Upper lobe of left lung (tissue), 6 donors: ENCODE results near the gene OTUD3. TPM values are rescaled to one million over a fixed set of nuclear protein-coding genes. Genes with fewer than 3 reads are reported as not detected.
A peak's percentile ranks its signal among the peaks of the same experiment; 100 is the strongest.

ENCODE experiments used
- ATAC-seq, 2 donors: fragments of 200-7000 bp; cut with Tn5 transposase; one replicate each; pipeline ENCODE4 v1.9.1; 2022; ENCODE audit warnings: mild to moderate bottlenecking in 2 of 2, moderate library complexity in 2 of 2; ENCODE audit not compliant: low FRiP score in 2 of 2
- DNase-seq, 2 donors: peaks; one replicate each; pipeline ENCODE4 v3.0.0-alpha.2; 2019 to 2020
- H3K27ac ChIP-seq, 4 donors: fragments of 200-600 bp; sonication (generic); one replicate each; pipeline ENCODE4 v1.5.1; 2016 to 2019
- H3K27me3 ChIP-seq, 4 donors: fragments of 200-600 bp; sonication (generic); one replicate each; pipeline ENCODE4 v1.5.1; 2017 to 2019
- H3K36me3 ChIP-seq, 4 donors: fragments of 200-600 bp; sonication (generic); one replicate each; pipeline ENCODE4 v1.5.1; 2016 to 2019
- H3K4me1 ChIP-seq, 4 donors: fragments of 200-600 bp; sonication (generic); one replicate each; pipeline ENCODE4 v1.5.1; 2018 to 2019
- H3K4me3 ChIP-seq, 4 donors: fragments of 200-600 bp; sonication (generic); one replicate each; pipeline ENCODE4 v1.5.1; 2017 to 2019; ENCODE audit warnings: mild to moderate bottlenecking in 2 of 4, moderate library complexity in 1 of 4
- H3K9me3 ChIP-seq, 4 donors: fragments of 200-600 bp; sonication (generic); one replicate each; pipeline ENCODE4 v1.5.1; 2018 to 2019
- EP300 ChIP-seq, 4 donors: sonication (generic); formaldehyde crosslinking; IDR thresholded peaks; one replicate each; pipeline ENCODE4 v1.5.1; 2017; ENCODE audit warnings: antibody characterized with exemption in 4 of 4, control low read depth in 2 of 4
- POLR2A ChIP-seq, 4 donors: fragments of 450-650 bp; IDR thresholded peaks; one replicate each; pipeline ENCODE4 v1.5.1; 2016 to 2017; ENCODE audit warnings: antibody characterized with exemption in 4 of 4, mild to moderate bottlenecking in 2 of 4
- POLR2AphosphoS5 ChIP-seq, 2 donors: sonication (generic); formaldehyde crosslinking; IDR thresholded peaks; one replicate each; pipeline ENCODE4 v1.5.1; 2017; ENCODE audit warnings: antibody characterized with exemption in 2 of 2
- WGBS, 2 donors: methylation state at CpG; one replicate each; pipeline ENCODE4 v1.1.5; 2017 to 2018; 5-methylcytosine and 5-hydroxymethylcytosine counted together
- total RNA-seq, 6 donors: library from RNA; depleted of rRNA in 4 of 6; stranded (reverse); fragments of >200 nt in 4 of 6; gene quantifications; one replicate each; pipeline versions ENCODE4 v1.1.0 to v1.2.1, GENCODE V29; 2016 to 2021
- TF ChIP-seq, protein P1 (sequence below), 6 experiments: fragments of 450-650 bp in 4 of 6; fragments of 200-600 bp in 2 of 6; sonication (generic) in 2 of 6; IDR thresholded peaks; one replicate each; pipeline ENCODE4 v1.5.1; 2016 to 2019; ENCODE audit warnings: antibody characterized with exemption in 6 of 6
- donor health status: DM: no; HTN: no; CAD: no; lungs with moderate emphysema.
- donor health status: DM: no; HTN: yes; CAD: no; lungs with severe emphysema.

The OTUD3 gene
- total RNA-seq, 6 donors from 2014 or later: 3.1 to 8.6 (median 6.9) TPM

GRCh38 chr1:19941206-19941568 is 59.0 kb downstream of the OTUD3 start:
- H3K4me3 ChIP-seq: no peak overlapping the region
- no peak for ATAC-seq
- TF ChIP-seq POLR2AphosphoS5 (IDR thresholded peaks at IDR 0.05) (no peak), POLR2A (IDR thresholded peaks at IDR 0.05) (no peak), EP300 (IDR thresholded peaks at IDR 0.05) (no peak)
- TF ChIP-seq, protein P1, sequence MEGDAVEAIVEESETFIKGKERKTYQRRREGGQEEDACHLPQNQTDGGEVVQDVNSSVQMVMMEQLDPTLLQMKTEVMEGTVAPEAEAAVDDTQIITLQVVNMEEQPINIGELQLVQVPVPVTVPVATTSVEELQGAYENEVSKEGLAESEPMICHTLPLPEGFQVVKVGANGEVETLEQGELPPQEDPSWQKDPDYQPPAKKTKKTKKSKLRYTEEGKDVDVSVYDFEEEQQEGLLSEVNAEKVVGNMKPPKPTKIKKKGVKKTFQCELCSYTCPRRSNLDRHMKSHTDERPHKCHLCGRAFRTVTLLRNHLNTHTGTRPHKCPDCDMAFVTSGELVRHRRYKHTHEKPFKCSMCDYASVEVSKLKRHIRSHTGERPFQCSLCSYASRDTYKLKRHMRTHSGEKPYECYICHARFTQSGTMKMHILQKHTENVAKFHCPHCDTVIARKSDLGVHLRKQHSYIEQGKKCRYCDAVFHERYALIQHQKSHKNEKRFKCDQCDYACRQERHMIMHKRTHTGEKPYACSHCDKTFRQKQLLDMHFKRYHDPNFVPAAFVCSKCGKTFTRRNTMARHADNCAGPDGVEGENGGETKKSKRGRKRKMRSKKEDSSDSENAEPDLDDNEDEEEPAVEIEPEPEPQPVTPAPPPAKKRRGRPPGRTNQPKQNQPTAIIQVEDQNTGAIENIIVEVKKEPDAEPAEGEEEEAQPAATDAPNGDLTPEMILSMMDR (IDR thresholded peaks at IDR 0.05): no peak
- no peaks in the 10 kb centered on the region for H3K4me1 ChIP-seq
- DNase-seq: no peak
- no peaks in the 10 kb centered on the region for H3K27me3 ChIP-seq
- H3K27ac ChIP-seq: no peak overlapping the region
- WGBS, 2 donors: 86 to 96% methylated on average over 3 of the region's 3 CpGs
- H3K9me3 ChIP-seq: no peaks in the 10 kb centered on the region
- no peaks in the 10 kb centered on the region for H3K36me3 ChIP-seq

GRCh38 chr1:19942088-19942487 is 59.9 kb downstream of the OTUD3 start:
- no peak overlapping the region for H3K4me3 ChIP-seq
- no peaks in the 10 kb centered on the region for H3K27me3 ChIP-seq
- WGBS, 2 donors: 77 to 79% methylated on average over 3 of the region's 3 CpGs
- H3K9me3 ChIP-seq: no peaks in the 10 kb centered on the region
- DNase-seq: no peak
- TF ChIP-seq EP300 (IDR thresholded peaks at IDR 0.05): no peak
- TF ChIP-seq, protein P1 (IDR thresholded peaks at IDR 0.05): no peak
- no peak for TF ChIP-seq POLR2AphosphoS5 (IDR thresholded peaks at IDR 0.05)
- TF ChIP-seq POLR2A (IDR thresholded peaks at IDR 0.05): no peak
- ATAC-seq: peak in 1 of 2 donors; percentile 70
- H3K36me3 ChIP-seq: no peaks in the 10 kb centered on the region
- no peak overlapping the region for H3K27ac ChIP-seq
- H3K4me1 ChIP-seq: no peaks in the 10 kb centered on the region

- Histone ChIP-seq H3K27ac (no peak overlapping the region), H3K27me3 (no peaks in the 10 kb centered on the region), H3K9me3 (no peaks in the 10 kb centered on the region), H3K36me3 (no peaks in the 10 kb centered on the region), H3K4me1 (no peaks in the 10 kb centered on the region), H3K4me3 (no peak overlapping the region)
- TF ChIP-seq POLR2A (IDR thresholded peaks at IDR 0.05) (no peak), POLR2AphosphoS5 (IDR thresholded peaks at IDR 0.05) (no peak), EP300 (IDR thresholded peaks at IDR 0.05) (no peak)
- TF ChIP-seq, protein P1 (IDR thresholded peaks at IDR 0.05): no peak
- WGBS, 2 donors: 91 to 100% methylated on average over 2 of the region's 2 CpGs
- DNase-seq: no peak
- no peak for ATAC-seq
Measured at GRCh38 chr1:19942657-19943056, 60.5 kb downstream of the OTUD3 start.

DNA sequence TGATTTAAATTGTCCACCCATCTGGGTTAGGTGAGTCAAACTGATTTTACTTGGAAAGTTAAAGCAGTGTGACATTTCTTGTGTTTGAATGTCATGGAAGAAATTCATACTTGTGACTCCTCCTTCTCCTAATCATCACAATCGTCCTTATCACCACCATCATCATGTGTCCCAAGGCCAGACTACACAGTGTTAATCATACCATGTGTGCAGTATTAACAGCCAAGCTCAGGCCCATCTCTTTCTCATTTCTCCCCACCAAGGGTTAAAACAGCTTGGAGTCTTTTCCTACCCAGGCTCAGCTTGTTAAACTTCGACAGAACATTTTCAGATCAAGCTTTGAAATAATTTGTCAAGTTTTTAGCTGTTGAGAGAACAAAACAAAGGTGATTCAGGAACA is 63.7 kb downstream of the OTUD3 start:
- Histone ChIP-seq H3K36me3 (no peaks in the 10 kb centered on the region), H3K27ac (no peak overlapping the region), H3K27me3 (no peaks in the 10 kb centered on the region), H3K4me3 (no peak overlapping the region), H3K9me3 (no peaks in the 10 kb centered on the region), H3K4me1 (no peaks in the 10 kb centered on the region)
- TF ChIP-seq POLR2A (IDR thresholded peaks at IDR 0.05) (no peak), EP300 (IDR thresholded peaks at IDR 0.05) (no peak), POLR2AphosphoS5 (IDR thresholded peaks at IDR 0.05) (no peak)
- TF ChIP-seq, protein P1 (IDR thresholded peaks at IDR 0.05): no peak
- DNase-seq (no peak), ATAC-seq (no peak)
- WGBS, 2 donors: 15 to 23% methylated on average over 2 of the region's 2 CpGs

DNA sequence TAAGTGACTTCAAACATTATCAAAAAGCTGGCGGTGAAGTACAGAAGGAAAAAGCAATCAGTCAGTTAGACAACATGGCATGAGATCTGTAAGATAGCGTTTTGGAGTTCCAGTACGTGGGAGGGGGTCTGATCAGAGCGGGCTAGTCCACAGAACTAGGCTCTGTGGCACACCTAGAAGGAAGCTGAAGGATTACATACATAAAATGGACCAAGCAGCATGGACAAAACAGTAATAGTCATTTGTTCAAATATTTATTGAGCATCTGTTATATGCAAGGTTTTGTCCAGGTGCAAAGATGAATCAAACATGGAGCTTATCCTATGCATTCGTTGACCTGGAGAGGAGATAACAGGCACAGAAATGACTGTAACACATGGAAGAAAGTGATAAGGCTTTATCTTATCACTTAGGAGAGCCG is 64.1 kb downstream of the OTUD3 start:
- no peak overlapping the region for H3K27ac ChIP-seq
- TF ChIP-seq, protein P1 (IDR thresholded peaks at IDR 0.05): no peak
- TF ChIP-seq POLR2A (IDR thresholded peaks at IDR 0.05): no peak
- no peaks in the 10 kb centered on the region for H3K27me3 ChIP-seq
- H3K4me1 ChIP-seq: no peaks in the 10 kb centered on the region
- no peak for ATAC-seq
- no peak for DNase-seq
- 35 to 52% methylated on average over 6 of the region's 6 CpGs for WGBS, 2 donors
- H3K36me3 ChIP-seq: no peaks in the 10 kb centered on the region
- H3K4me3 ChIP-seq: no peak overlapping the region
- no peaks in the 10 kb centered on the region for H3K9me3 ChIP-seq
